Right lobe of liver (tissue), 4 donors: ENCODE measurements around the gene PPM1A.

Experiments
- POLR2A ChIP-seq: fragments of 450-650 bp; IDR thresholded peaks from one replicate; pipeline ENCODE4 v1.6.1; 2017; ENCODE audit warnings: antibody characterized with exemption, mild to moderate bottlenecking
- TF ChIP-seq, protein P1 (sequence below), 4 donors: fragments of 200-600 bp in 3 of 4; fragments of 450-650 bp in 1 of 4; IDR thresholded peaks; one replicate each; pipeline versions ENCODE4 v1.5.1 to v1.8.0; 2016 to 2022; ENCODE audit warnings: antibody characterized with exemption in 4 of 4, mild to moderate bottlenecking in 2 of 4
- donor health status: DM: no; HTN: no; CAD: no.
- donor health status: DM: no; HTN: no; CAD: no.
- donor health status: DM: no; HTN: yes; CAD: no.

DNA sequence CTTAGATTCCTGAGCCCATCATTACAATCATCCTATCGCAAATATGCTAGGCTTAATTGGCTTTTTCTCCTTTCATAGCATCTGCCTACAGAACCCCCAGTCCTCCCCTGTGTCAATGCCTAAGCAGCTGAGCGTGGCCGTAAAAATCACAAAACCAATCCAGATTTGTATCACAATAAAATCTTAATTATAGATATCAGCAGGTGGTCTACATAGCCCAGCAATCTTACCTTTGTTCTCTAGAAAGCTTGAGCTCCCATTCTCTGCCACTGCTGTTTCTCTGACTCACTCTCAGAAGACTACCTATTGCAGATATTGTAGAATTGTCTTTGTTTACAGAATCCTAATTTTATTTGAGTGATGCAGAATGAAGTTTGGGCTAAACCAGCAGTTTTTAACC lies 37.9 kb upstream of the PPM1A start:
- TF ChIP-seq, protein P1, sequence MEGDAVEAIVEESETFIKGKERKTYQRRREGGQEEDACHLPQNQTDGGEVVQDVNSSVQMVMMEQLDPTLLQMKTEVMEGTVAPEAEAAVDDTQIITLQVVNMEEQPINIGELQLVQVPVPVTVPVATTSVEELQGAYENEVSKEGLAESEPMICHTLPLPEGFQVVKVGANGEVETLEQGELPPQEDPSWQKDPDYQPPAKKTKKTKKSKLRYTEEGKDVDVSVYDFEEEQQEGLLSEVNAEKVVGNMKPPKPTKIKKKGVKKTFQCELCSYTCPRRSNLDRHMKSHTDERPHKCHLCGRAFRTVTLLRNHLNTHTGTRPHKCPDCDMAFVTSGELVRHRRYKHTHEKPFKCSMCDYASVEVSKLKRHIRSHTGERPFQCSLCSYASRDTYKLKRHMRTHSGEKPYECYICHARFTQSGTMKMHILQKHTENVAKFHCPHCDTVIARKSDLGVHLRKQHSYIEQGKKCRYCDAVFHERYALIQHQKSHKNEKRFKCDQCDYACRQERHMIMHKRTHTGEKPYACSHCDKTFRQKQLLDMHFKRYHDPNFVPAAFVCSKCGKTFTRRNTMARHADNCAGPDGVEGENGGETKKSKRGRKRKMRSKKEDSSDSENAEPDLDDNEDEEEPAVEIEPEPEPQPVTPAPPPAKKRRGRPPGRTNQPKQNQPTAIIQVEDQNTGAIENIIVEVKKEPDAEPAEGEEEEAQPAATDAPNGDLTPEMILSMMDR (IDR thresholded peaks at IDR 0.05): no peak
- TF ChIP-seq POLR2A: no peak
